ENCODE measurements around the gene TCF7L1.

TCF7L1 gene

DNA sequence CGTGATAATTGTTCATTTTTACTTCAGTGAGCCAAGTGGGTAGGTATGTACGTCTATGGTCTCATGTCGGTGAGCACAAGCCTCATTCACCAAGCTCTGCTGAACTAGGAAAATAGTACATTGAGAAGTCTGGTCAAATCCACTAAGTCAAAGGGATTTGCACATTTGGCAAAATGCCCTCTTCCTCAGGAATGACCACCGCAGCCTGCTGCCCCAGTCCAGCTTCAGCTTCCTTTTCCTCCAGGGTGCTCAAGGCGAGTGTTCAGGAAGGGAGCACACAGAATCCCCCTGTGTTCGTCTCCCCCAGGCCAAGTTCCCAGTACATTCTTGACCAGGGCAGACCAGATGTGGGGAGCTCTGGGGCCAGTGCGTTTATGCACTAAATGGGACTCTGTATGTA, 23.0 kb downstream of the TCF7L1 start (continued):
- TF ChIP-seq, protein P1, sequence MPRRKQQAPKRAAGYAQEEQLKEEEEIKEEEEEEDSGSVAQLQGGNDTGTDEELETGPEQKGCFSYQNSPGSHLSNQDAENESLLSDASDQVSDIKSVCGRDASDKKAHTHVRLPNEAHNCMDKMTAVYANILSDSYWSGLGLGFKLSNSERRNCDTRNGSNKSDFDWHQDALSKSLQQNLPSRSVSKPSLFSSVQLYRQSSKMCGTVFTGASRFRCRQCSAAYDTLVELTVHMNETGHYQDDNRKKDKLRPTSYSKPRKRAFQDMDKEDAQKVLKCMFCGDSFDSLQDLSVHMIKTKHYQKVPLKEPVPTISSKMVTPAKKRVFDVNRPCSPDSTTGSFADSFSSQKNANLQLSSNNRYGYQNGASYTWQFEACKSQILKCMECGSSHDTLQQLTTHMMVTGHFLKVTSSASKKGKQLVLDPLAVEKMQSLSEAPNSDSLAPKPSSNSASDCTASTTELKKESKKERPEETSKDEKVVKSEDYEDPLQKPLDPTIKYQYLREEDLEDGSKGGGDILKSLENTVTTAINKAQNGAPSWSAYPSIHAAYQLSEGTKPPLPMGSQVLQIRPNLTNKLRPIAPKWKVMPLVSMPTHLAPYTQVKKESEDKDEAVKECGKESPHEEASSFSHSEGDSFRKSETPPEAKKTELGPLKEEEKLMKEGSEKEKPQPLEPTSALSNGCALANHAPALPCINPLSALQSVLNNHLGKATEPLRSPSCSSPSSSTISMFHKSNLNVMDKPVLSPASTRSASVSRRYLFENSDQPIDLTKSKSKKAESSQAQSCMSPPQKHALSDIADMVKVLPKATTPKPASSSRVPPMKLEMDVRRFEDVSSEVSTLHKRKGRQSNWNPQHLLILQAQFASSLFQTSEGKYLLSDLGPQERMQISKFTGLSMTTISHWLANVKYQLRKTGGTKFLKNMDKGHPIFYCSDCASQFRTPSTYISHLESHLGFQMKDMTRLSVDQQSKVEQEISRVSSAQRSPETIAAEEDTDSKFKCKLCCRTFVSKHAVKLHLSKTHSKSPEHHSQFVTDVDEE (CRISPR knock-in tag; IDR thresholded peaks at IDR 0.05): no peak
- TF ChIP-seq ZNF70 (CRISPR knock-in tag; IDR thresholded peaks at IDR 0.05) (no peak), ZC3H10 (CRISPR knock-in tag; IDR thresholded peaks at IDR 0.05) (no peak), OSR1 (CRISPR knock-in tag; IDR thresholded peaks at IDR 0.05) (no peak), ZNF8 (CRISPR knock-in tag; IDR thresholded peaks at IDR 0.05) (no peak), TOX (CRISPR knock-in tag; IDR thresholded peaks at IDR 0.05; ENCODE audit: borderline replicate concordance) (no peak), ISL1 (CRISPR knock-in tag; IDR thresholded peaks at IDR 0.05) (no peak), RARB (CRISPR knock-in tag; IDR thresholded peaks at IDR 0.05) (no peak), CSRNP3 (CRISPR knock-in tag; IDR thresholded peaks at IDR 0.05) (no peak), ZNF565 (CRISPR knock-in tag; conservative IDR thresholded peaks at IDR 0.05; ENCODE audit: low read depth) (no peak)

DNA sequence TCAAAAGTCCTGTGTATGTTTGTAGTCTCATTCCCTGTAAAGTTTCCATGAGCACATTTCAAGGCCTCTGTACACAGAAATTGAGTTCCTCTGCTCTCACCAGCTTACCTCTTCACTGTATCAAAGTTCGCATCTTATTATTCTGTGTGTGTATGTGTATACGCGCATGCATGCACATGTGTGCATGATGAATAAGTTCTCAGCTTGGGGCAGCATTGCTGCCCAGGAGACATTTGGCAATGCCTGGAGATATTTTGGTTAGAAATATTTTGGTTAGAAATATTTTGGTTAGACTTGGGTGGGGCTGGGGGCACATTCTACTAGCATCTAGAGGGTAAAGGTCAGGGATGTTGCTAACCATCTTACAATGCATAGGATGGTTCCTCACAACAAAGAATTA, 23.4 kb downstream of the TCF7L1 start:
- TF ChIP-seq CSRNP3 (CRISPR knock-in tag; IDR thresholded peaks at IDR 0.05) (no peak), OSR1 (CRISPR knock-in tag; IDR thresholded peaks at IDR 0.05) (no peak), ZC3H10 (CRISPR knock-in tag; IDR thresholded peaks at IDR 0.05) (no peak), SNAI2 (CRISPR knock-in tag; IDR thresholded peaks at IDR 0.05) (no peak), GLIS3 (CRISPR knock-in tag; IDR thresholded peaks at IDR 0.05) (no peak), ARNTL (CRISPR knock-in tag; IDR thresholded peaks at IDR 0.05; ENCODE audit: borderline replicate concordance, low read depth) (no peak), BACH2 (CRISPR knock-in tag; IDR thresholded peaks at IDR 0.05; ENCODE audit: borderline replicate concordance) (no peak), ZNF8 (CRISPR knock-in tag; IDR thresholded peaks at IDR 0.05) (no peak), ESRRG (CRISPR knock-in tag; IDR thresholded peaks at IDR 0.05) (no peak), CREB5 (CRISPR knock-in tag; IDR thresholded peaks at IDR 0.05; ENCODE audit: low read depth) (no peak), TCF4 (CRISPR knock-in tag; IDR thresholded peaks at IDR 0.05; ENCODE audit: borderline replicate concordance) (no peak)
- TF ChIP-seq, protein P1 (CRISPR knock-in tag; IDR thresholded peaks at IDR 0.05): no peak
- no peak for ATAC-seq

DNA sequence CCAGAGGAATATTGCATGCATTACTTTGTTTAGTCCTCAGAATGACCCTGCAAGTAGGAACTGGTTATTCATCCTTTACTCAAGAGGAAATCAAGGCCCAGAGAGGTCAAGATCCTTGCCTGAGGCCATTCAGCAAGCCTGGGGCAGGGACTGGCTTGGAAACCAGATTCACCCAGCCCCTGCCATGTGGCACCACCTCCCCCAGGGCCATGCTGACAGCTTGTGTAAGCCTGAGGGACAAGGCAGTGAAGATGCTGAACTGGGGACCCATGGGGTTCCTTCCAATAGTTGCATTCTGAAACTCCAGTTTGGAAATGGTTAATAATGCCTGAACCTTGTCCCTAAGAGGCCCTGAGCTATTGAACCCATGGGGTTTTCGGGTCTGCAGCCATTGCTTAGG, 24.2 kb downstream of the TCF7L1 start:
- no peak for ATAC-seq
- TF ChIP-seq ZFP3 (CRISPR knock-in tag; IDR thresholded peaks at IDR 0.05) (no peak), CSDC2 (CRISPR knock-in tag; IDR thresholded peaks at IDR 0.05) (no peak), BACH2 (CRISPR knock-in tag; IDR thresholded peaks at IDR 0.05; ENCODE audit: borderline replicate concordance) (no peak), OSR1 (CRISPR knock-in tag; IDR thresholded peaks at IDR 0.05) (no peak), TOX (CRISPR knock-in tag; IDR thresholded peaks at IDR 0.05; ENCODE audit: borderline replicate concordance) (no peak), TCF4 (CRISPR knock-in tag; IDR thresholded peaks at IDR 0.05; ENCODE audit: borderline replicate concordance) (no peak), ZNF8 (CRISPR knock-in tag; IDR thresholded peaks at IDR 0.05) (no peak), ZC3H10 (CRISPR knock-in tag; IDR thresholded peaks at IDR 0.05) (no peak), PATZ1 (CRISPR knock-in tag; IDR thresholded peaks at IDR 0.05; ENCODE audit: borderline replicate concordance) (no peak), SNAI2 (CRISPR knock-in tag; IDR thresholded peaks at IDR 0.05) (no peak), ESRRG (CRISPR knock-in tag; IDR thresholded peaks at IDR 0.05) (no peak), ZNF565 (CRISPR knock-in tag; conservative IDR thresholded peaks at IDR 0.05; ENCODE audit: low read depth) (no peak), PPARA (CRISPR knock-in tag; IDR thresholded peaks at IDR 0.05; ENCODE audit: borderline replicate concordance) (no peak)
- TF ChIP-seq, protein P1 (CRISPR knock-in tag; IDR thresholded peaks at IDR 0.05): no peak

Measured in SK-N-SH treated with all-trans-retinoic acid at 6 μM for 48 hours (cell line).